HepG2 (cell line): ENCODE measurements around the gene PRCD. TPM values are rescaled to one million over a fixed set of nuclear protein-coding genes. Genes with fewer than 3 reads are reported as not detected.

Source experiments
- ATF7 ChIP-seq, 2 experiments: fragments of 450-650 bp in 1 of 2; sonication (generic) in 1 of 2; formaldehyde crosslinking in 1 of 2; IDR thresholded peaks; 2 replicates each; pipeline versions ENCODE4 v1.4.0 to v1.6.1; 2016 to 2020; ENCODE audit warnings: antibody characterized with exemption in 1 of 2, mild to moderate bottlenecking in 1 of 2, missing genetic modification reagents in 1 of 2
- BCL3 ChIP-seq: sonication (generic); formaldehyde crosslinking; IDR thresholded peaks from 2 replicates; pipeline ENCODE4 v1.5.1; 2020; ENCODE audit warnings: mild to moderate bottlenecking, missing genetic modification reagents, moderate library complexity
- BCL6 ChIP-seq: IDR thresholded peaks from 2 replicates; pipeline ENCODE4 v1.6.1; 2016; ENCODE audit warnings: missing genetic modification reagents, missing compliant biosample characterization
- CHD4 ChIP-seq: fragments of 200-600 bp; sonication (generic); IDR thresholded peaks from 2 replicates; pipeline ENCODE4 v1.7.0; 2017; ENCODE audit warnings: mild to moderate bottlenecking, low read length, borderline replicate concordance
- FOXO1 ChIP-seq: sonication (generic); formaldehyde crosslinking; IDR thresholded peaks from 2 replicates; pipeline ENCODE4 v1.4.0; 2020; ENCODE audit warnings: missing genetic modification reagents
- HHEX ChIP-seq: IDR thresholded peaks from 2 replicates; pipeline ENCODE4 v1.6.1; 2016; ENCODE audit warnings: control low read depth
- KLF11 ChIP-seq: IDR thresholded peaks from 2 replicates; pipeline ENCODE4 v1.6.1; 2016; ENCODE audit warnings: missing compliant biosample characterization
- MIER2 ChIP-seq: IDR thresholded peaks from 2 replicates; pipeline ENCODE4 v1.6.1; 2016; ENCODE audit warnings: missing biosample characterization, missing genetic modification reagents
- MYPOP ChIP-seq: sonication (generic); formaldehyde crosslinking; IDR thresholded peaks from 2 replicates; pipeline ENCODE4 v1.8.1; 2023; ENCODE audit warnings: mild to moderate bottlenecking, moderate library complexity, missing genetic modification reagents
- RFX1 ChIP-seq: fragments of 450-650 bp; IDR thresholded peaks from 2 replicates; pipeline ENCODE4 v1.6.1; 2017
- SALL1 ChIP-seq: sonication (generic); formaldehyde crosslinking; IDR thresholded peaks from 2 replicates; pipeline ENCODE4 v1.8.0; 2022; ENCODE audit warnings: mild to moderate bottlenecking, missing genetic modification reagents
- SOX6 ChIP-seq, 2 experiments: fragments of 450-650 bp in 1 of 2; sonication (generic) in 1 of 2; formaldehyde crosslinking in 1 of 2; IDR thresholded peaks; 2 replicates each; pipeline versions ENCODE4 v1.4.0 to v1.6.1; 2017 to 2020; ENCODE audit warnings: antibody characterized with exemption in 1 of 2, mild to moderate bottlenecking in 1 of 2, missing genetic modification reagents in 1 of 2
- SRF ChIP-seq: IDR thresholded peaks from 2 replicates; pipeline ENCODE4 v1.6.1; 2011; ENCODE audit warnings: mild to moderate bottlenecking, low read depth, low read length, moderate library complexity
- SRY ChIP-seq: sonication (generic); formaldehyde crosslinking; IDR thresholded peaks from 2 replicates; pipeline ENCODE4 v1.8.0; 2022; ENCODE audit warnings: mild to moderate bottlenecking, missing genetic modification reagents
- STAT5B ChIP-seq: sonication (generic); formaldehyde crosslinking; IDR thresholded peaks from 2 replicates; pipeline ENCODE4 v1.4.0; 2020; ENCODE audit warnings: missing genetic modification reagents
- ZFY ChIP-seq: sonication (generic); formaldehyde crosslinking; IDR thresholded peaks from 2 replicates; pipeline ENCODE4 v1.4.0; 2020; ENCODE audit warnings: missing genetic modification reagents
- ZNF337 ChIP-seq: sonication (generic); formaldehyde crosslinking; IDR thresholded peaks from 2 replicates; pipeline ENCODE4 v1.5.1; 2020; ENCODE audit warnings: missing genetic modification reagents, low read depth, mild to moderate bottlenecking, borderline replicate concordance
- ZNF430 ChIP-seq: sonication (generic); formaldehyde crosslinking; IDR thresholded peaks from 2 replicates; pipeline ENCODE4 v1.9.0; 2021; ENCODE audit warnings: mild to moderate bottlenecking, missing genetic modification reagents
- ZNF609 ChIP-seq: sonication (generic); formaldehyde crosslinking; IDR thresholded peaks from 2 replicates; pipeline ENCODE4 v1.4.0; 2020; ENCODE audit warnings: mild to moderate bottlenecking, missing genetic modification reagents, borderline replicate concordance
- ZNF776 ChIP-seq: sonication (generic); formaldehyde crosslinking; IDR thresholded peaks from 2 replicates; pipeline ENCODE4 v1.4.0; 2020; ENCODE audit warnings: mild to moderate bottlenecking, missing genetic modification reagents
- ZNF777 ChIP-seq: sonication (generic); formaldehyde crosslinking; IDR thresholded peaks from 2 replicates; pipeline ENCODE4 v1.4.0; 2020; ENCODE audit warnings: missing genetic modification reagents
- ZSCAN29 ChIP-seq: sonication (generic); formaldehyde crosslinking; conservative IDR thresholded peaks from 2 replicates; pipeline ENCODE4 v1.4.0; 2020; ENCODE audit warnings: mild to moderate bottlenecking, missing genetic modification reagents
- polyA plus RNA-seq, 8 experiments: library from polyadenylated mRNA; depleted of rRNA in 3 of 8; stranded (reverse) in 7 of 8; unstranded in 1 of 8; fragments of >200 nt; fragmentation: Illumina TruSeq in 4 of 8; extraction: Trizol in 4 of 8; gene quantifications; 2 replicates each; pipeline versions ENCODE4 v1.2.1 to v1.2.3, GENCODE V29; 2011 to 2016; ENCODE audit warnings: low read depth in 4 of 8, missing spikeins in 1 of 8, mixed read lengths in 1 of 8; ENCODE audit not compliant: insufficient read depth in 1 of 8
- total RNA-seq, 5 experiments: library from RNA; depleted of rRNA; stranded (reverse); fragments of >200 nt; fragmentation: Illumina TruSeq; extraction: Trizol; gene quantifications; 2 replicates each; pipeline ENCODE4 v1.2.3, GENCODE V29; 2016; ENCODE audit warnings: low read depth in 1 of 5
- TF ChIP-seq, protein P1 (sequence below): sonication (generic); formaldehyde crosslinking; IDR thresholded peaks from 2 replicates; pipeline ENCODE4 v1.4.0; 2020; ENCODE audit warnings: mild to moderate bottlenecking, missing genetic modification reagents

Gene PRCD
- total and polyA plus RNA-seq, 2 of the 13 experiments (the other 11 are each of a cell fraction or from before 2014, with no cell fraction given) = 0.51 TPM; not detected in 1

DNA sequence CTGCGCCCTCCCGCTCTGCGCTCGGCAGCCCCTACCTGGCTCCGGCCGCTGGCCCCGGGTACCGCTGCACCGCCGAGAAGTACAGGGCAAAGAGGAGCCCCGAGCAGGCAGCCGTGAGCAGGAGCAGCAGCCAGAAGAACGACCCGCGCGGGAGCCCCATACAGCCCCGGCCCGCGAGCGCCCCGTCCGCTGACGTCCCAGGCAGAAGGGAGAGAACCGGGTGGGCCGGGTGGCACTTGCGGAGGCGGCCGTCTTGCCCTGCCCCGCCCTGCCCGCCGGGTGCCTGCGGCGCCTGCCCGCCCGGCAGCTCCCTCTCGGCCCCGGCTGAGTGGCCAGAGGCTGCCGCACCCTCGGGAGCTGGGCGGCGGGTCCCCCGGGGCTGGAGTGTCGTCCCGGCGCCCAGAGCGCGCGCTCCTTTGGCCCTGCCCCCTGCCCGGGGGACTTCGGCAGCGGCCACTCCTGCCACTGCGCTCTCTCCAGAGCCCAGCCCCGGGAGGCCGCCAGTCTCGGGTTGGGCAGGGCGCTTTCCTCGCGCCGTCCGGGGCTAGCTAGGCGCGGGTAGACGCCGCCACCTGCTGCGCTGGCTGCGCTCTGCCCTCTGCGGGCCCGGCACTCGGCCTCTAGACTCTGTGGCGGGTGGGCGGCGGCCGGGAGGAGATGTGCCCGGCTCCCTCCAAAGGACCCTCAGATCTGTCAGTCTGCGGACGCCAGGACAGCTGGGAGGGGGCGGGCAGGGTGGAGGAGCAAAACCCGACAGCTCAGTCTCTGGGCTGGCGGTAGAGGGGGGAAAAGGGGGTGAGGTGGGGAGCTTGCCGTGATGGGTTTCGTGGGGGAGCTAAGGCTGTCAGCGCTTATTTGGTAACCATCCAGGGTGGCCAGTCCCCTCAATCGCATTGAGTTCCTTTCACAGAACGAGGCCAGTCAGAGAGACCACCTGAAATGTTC lies 46.1 kb downstream of the PRCD start, which contains the start of gene ST6GALNAC2 (continued):
- TF ChIP-seq ZNF609 (CRISPR knock-in tag) = no peak
- no peak for TF ChIP-seq SRY
- peak; percentile 54; the same call in 1 of the 2 replicates for TF ChIP-seq SALL1 (CRISPR knock-in tag)
- peak; percentile 68; the same call in 1 of the 2 replicates for TF ChIP-seq BCL6 (CRISPR knock-in tag)
- no peak for TF ChIP-seq SOX6 (IDR thresholded peaks at IDR 0.05)
- TF ChIP-seq SOX6 (CRISPR knock-in tag; IDR thresholded peaks at IDR 0.05) = peak; percentile 64
- TF ChIP-seq ZFY (CRISPR knock-in tag) = peak; percentile 48; the same call in 1 of the 2 replicates
- no peak for TF ChIP-seq ATF7 (IDR thresholded peaks at IDR 0.05)
- TF ChIP-seq ATF7 (CRISPR knock-in tag; IDR thresholded peaks at IDR 0.05) = no peak
- no peak for TF ChIP-seq HHEX (CRISPR knock-in tag)
- no peak for TF ChIP-seq STAT5B (CRISPR knock-in tag)
- TF ChIP-seq BCL3 (CRISPR knock-in tag) = 0 out of 2 replicates have a peak, but pooled peaks have one; percentile 53
- peak; percentile 90 for TF ChIP-seq ZNF777 (CRISPR knock-in tag)
- TF ChIP-seq ZNF776 = peak; percentile 84
- no peak; the same call in 1 of the 2 replicates for TF ChIP-seq ZNF430 (CRISPR knock-in tag)
- no peak for TF ChIP-seq FOXO1 (CRISPR knock-in tag)
- no peak for TF ChIP-seq MIER2 (CRISPR knock-in tag)
- TF ChIP-seq CHD4 = no peak
- no peak for TF ChIP-seq ZSCAN29 (CRISPR knock-in tag)
- no peak for TF ChIP-seq RFX1
- TF ChIP-seq SRF = no peak
- TF ChIP-seq, protein P1, sequence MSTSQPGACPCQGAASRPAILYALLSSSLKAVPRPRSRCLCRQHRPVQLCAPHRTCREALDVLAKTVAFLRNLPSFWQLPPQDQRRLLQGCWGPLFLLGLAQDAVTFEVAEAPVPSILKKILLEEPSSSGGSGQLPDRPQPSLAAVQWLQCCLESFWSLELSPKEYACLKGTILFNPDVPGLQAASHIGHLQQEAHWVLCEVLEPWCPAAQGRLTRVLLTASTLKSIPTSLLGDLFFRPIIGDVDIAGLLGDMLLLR = no peak
- TF ChIP-seq KLF11 (CRISPR knock-in tag) = no peak
- peak; percentile 89 for TF ChIP-seq MYPOP
- no peak for TF ChIP-seq ZNF337
